Muscle of arm (tissue), 12 donors: Measurements from ENCODE around the gene GATAD2B. TPM values are rescaled to one million over a fixed set of nuclear protein-coding genes. Genes with fewer than 3 reads are reported as not detected.

ENCODE experiments used
- DNase-seq: peaks from one replicate; pipeline ENCODE4 v3.0.0-alpha.2; 2013
- polyA plus RNA-seq, 12 donors: library from polyadenylated mRNA; unstranded; fragments of 120-200 nt; gene quantifications; one replicate each; pipeline ENCODE4 v1.2.1, GENCODE V29; 2013; ENCODE audit not compliant: insufficient read length in 12 of 12

The GATAD2B gene
- polyA plus RNA-seq, 12 donors: 14.4 to 39.5 (median 18.5) TPM; not detected in 1

GRCh38 chr1:153953859-153954365, 31.1 kb upstream of the GATAD2B start:
- no peak for DNase-seq

- no peak for DNase-seq
These were observed 29.0 kb upstream of the GATAD2B start for GRCh38 chr1:153951801-153952200.

- DNase-seq: no peak
These were observed 28.4 kb upstream of the GATAD2B start for GRCh38 chr1:153951183-153951582.

GRCh38 chr1:153946622-153947241, 24.0 kb upstream of the GATAD2B start, which contains the start of gene DENND4B:
DENND4B (minus strand) TSS chr1:153946718; CDS start chr1:153944374, 2,344 bp downstream.
- DNase-seq: peak; percentile 83

GRCh38 chr1:153945795-153946621, 23.2 kb upstream of the GATAD2B start:
- peak; percentile 59 for DNase-seq

GRCh38 chr1:153945131-153945794, 22.5 kb upstream of the GATAD2B start:
- DNase-seq: no peak

DNA sequence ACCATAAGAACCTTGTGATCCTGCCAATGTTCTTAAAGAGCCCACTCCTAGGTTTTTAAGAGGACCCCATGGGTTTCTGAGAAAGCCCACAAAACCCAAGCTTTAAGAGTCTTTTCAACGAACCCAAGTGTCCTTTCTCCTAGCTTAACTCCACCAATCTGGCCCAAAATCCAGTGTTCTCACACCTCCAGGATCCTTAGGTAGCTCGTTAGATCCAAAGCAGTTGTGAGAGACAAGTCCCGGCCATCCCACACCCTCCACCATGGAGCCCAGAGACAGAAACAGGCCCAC, 22.0 kb upstream of the GATAD2B start:
- no peak for DNase-seq

- DNase-seq: no peak
These were observed 21.4 kb upstream of the GATAD2B start for GRCh38 chr1:153944005-153944826.

- DNase-seq: no peak
These were observed 20.2 kb upstream of the GATAD2B start for GRCh38 chr1:153942766-153943549.

- DNase-seq: no peak
These were observed 19.3 kb upstream of the GATAD2B start for GRCh38 chr1:153941826-153942725.

DNA sequence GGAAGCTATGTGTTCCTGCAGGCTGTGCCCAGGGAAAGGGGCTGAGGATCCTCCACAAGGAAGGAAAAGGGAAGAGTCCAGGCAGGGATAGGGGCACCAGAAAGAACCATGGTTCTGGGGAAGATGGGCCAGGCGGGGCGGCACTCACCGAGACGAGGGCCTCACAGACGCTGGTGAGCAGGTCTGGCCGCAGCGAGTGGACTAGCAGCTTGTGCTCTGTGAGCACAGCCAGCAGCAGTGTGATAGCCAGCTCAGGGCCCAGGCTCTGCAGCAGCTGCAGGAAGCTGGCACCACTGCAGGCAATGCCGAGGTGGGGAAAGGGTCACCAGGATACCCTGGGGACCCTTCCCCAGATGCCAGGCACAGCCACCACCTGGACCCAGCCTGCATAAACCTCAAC, 18.0 kb upstream of the GATAD2B start:
- DNase-seq: no peak

DNA sequence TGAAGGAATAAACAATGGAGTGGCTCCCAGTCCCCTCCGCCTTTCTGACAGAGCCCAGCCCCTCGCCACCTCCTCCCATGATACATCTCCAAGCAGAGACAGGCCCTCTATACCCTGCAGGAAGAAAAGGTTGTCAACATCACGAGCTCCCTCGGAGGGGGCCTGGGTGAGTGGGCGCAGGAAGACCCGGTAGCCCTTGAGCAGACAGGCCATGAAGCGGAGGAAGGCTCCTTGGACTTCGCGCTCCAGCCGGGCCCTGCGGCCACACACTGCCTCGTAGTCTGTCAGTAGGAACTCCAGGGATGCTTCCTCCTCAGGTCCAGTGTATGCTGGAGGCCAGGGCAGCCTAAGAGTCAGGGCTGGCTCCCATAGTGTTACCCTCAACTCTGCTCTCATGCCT, 16.7 kb upstream of the GATAD2B start:
- no peak for DNase-seq

DNA sequence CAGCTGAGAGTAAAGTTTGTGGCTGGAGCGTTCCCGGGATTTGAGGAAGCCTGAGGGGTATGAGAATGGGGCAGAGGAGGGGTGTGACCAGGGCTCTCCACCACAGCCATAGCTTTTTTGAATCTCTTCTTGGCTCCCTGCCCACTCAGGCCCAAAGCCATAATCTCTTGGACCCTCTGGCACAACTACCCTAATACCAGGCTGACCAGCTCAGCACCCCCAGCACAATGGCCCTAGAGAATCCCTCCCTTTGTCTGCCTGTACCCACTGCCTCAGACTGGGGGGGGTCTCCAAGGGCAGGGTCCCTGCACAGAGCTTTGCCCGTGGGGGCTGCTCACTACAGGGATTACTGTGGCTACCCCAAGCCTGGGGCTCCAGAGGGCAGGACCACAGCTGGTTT, 16.2 kb upstream of the GATAD2B start:
- DNase-seq: no peak

GRCh38 chr1:153937331-153937730, 14.6 kb upstream of the GATAD2B start:
- DNase-seq: no peak

DNA sequence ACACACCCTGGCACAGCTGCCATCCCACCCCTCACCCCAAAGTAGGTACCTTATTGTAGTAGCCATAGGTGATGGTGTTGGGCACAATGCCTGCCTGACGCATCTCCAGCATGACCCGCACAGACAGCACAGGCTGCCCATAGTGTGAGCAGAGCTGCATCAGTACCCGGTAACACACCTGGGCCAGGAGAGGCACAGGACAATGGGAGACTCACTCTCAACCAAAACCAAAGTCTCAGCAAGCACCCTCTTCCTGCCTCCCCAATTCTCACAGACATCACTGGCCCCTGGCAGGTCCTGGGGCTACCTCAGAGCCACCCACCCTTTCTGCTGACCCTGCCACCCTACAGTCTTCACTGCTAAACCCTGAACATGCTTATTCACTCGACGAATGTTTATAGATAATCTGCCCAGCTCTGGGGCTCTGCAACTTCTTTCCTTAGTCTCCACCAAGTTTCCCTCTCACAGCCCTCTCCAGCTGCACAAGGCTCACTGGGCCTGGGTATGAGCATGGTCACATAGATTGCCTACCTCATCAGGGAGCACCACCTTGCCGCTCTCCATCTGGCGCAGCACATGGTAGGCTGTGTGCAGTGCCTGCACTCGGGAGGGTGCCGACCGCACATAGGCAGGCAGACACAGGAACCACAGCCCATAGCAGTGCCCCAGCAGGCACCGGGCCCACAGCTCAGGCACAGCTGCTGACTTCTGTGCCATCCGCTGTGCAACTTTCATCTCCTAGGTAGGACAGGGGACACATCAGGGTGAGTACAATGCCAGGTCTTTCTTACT, 13.4 kb upstream of the GATAD2B start:
- DNase-seq: no peak

DNA sequence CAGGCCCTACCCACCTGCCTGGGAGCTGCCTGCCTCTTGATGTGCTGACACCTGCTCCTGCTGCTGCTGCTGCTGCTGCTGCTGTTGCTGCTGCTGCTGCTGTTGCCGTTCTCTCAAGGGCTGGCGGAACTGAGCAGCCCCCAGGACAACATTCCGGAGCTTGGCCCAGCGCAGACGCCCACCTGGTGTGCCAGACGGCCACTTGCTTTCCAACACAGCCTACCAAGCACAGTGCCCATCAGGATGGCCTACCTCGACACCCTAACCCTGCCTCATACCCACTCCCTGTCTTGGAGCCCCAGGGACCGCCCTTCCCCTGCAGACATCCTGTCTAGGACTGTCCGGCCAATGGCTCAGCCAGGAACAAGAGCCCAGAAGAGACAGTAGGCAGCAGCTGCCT, 12.0 kb upstream of the GATAD2B start:
- no peak for DNase-seq

GRCh38 chr1:153933955-153934354, 11.2 kb upstream of the GATAD2B start:
- no peak for DNase-seq

- DNase-seq: no peak
These were observed 10.7 kb upstream of the GATAD2B start for GRCh38 chr1:153933430-153933829.
